ENCODE measurements around the gene SERPINE2. TPM values are rescaled to one million over a fixed set of nuclear protein-coding genes. Genes with fewer than 3 reads are reported as not detected.

SERPINE2 gene
- total RNA-seq, 6 donors from 2014 or later: 1.0 to 11.7 (median 3.3) TPM

GRCh38 chr2:224023188-224023587, 15.9 kb downstream of the SERPINE2 start:
- Histone ChIP-seq H3K4me3 (no peak overlapping the region), H3K36me3 (no peaks in the 10 kb centered on the region), H3K4me1 (no peaks in the 10 kb centered on the region), H3K27me3 (no peaks in the 10 kb centered on the region), H3K9me3 (no peaks in the 10 kb centered on the region), H3K27ac (no peak overlapping the region)
- no peak for DNase-seq
- ATAC-seq (ENCODE audit: low FRiP score in 2 of 2): no peak
- no peak for TF ChIP-seq POLR2AphosphoS5 (IDR thresholded peaks at IDR 0.05)
- no peak for TF ChIP-seq EP300 (IDR thresholded peaks at IDR 0.05)
- TF ChIP-seq CTCF (IDR thresholded peaks at IDR 0.05): no peak
- TF ChIP-seq POLR2A (IDR thresholded peaks at IDR 0.05): no peak
- 81 to 85% methylated on average over 1 of the region's 1 CpG for WGBS, 2 donors

- Histone ChIP-seq H3K36me3 (no peaks in the 10 kb centered on the region), H3K27me3 (no peaks in the 10 kb centered on the region), H3K9me3 (no peaks in the 10 kb centered on the region), H3K27ac (no peak overlapping the region), H3K4me1 (no peaks in the 10 kb centered on the region), H3K4me3 (no peak overlapping the region)
- no peak for ATAC-seq (ENCODE audit: low FRiP score in 2 of 2)
- DNase-seq: no peak
- TF ChIP-seq POLR2AphosphoS5 (IDR thresholded peaks at IDR 0.05) (no peak), POLR2A (IDR thresholded peaks at IDR 0.05) (no peak), EP300 (IDR thresholded peaks at IDR 0.05) (no peak), CTCF (IDR thresholded peaks at IDR 0.05) (no peak)
These were observed 16.6 kb downstream of the SERPINE2 start for GRCh38 chr2:224022486-224022885.

- no peak for TF ChIP-seq POLR2AphosphoS5 (IDR thresholded peaks at IDR 0.05)
- TF ChIP-seq POLR2A (IDR thresholded peaks at IDR 0.05): no peak
- TF ChIP-seq EP300 (IDR thresholded peaks at IDR 0.05): no peak
- no peak for TF ChIP-seq CTCF (IDR thresholded peaks at IDR 0.05)
- 84 to 87% methylated on average over 3 of the region's 3 CpGs for WGBS, 2 donors
- ATAC-seq (ENCODE audit: low FRiP score in 2 of 2): no peak
- no peaks in the 10 kb centered on the region for H3K27me3 ChIP-seq
- H3K27ac ChIP-seq: no peak overlapping the region
- H3K4me3 ChIP-seq: no peak overlapping the region
- no peaks in the 10 kb centered on the region for H3K9me3 ChIP-seq
- no peak for DNase-seq
- H3K36me3 ChIP-seq: no peaks in the 10 kb centered on the region
- no peaks in the 10 kb centered on the region for H3K4me1 ChIP-seq
These were observed 18.6 kb downstream of the SERPINE2 start for GRCh38 chr2:224020523-224020922.

- no peaks in the 10 kb centered on the region for H3K27me3 ChIP-seq
- no peaks in the 10 kb centered on the region for H3K9me3 ChIP-seq
- H3K4me1 ChIP-seq: no peaks in the 10 kb centered on the region
- no peak for DNase-seq
- H3K27ac ChIP-seq: no peak overlapping the region
- TF ChIP-seq POLR2A (IDR thresholded peaks at IDR 0.05) (no peak), CTCF (IDR thresholded peaks at IDR 0.05) (no peak), POLR2AphosphoS5 (IDR thresholded peaks at IDR 0.05) (no peak), EP300 (IDR thresholded peaks at IDR 0.05) (no peak)
- H3K4me3 ChIP-seq: no peak overlapping the region
- no peaks in the 10 kb centered on the region for H3K36me3 ChIP-seq
- no peak for ATAC-seq (ENCODE audit: low FRiP score in 2 of 2)
- 46 to 52% methylated on average over 4 of the region's 4 CpGs for WGBS, 2 donors
These were observed 21.1 kb downstream of the SERPINE2 start for GRCh38 chr2:224017957-224018356.

- Histone ChIP-seq H3K4me3 (no peak overlapping the region), H3K9me3 (no peaks in the 10 kb centered on the region), H3K27ac (no peak overlapping the region), H3K27me3 (no peaks in the 10 kb centered on the region), H3K36me3 (no peaks in the 10 kb centered on the region), H3K4me1 (no peaks in the 10 kb centered on the region)
- 60 to 67% methylated on average over 3 of the region's 3 CpGs for WGBS, 2 donors
- ATAC-seq (ENCODE audit: low FRiP score in 2 of 2) (no peak), DNase-seq (no peak)
- no peak for TF ChIP-seq POLR2AphosphoS5 (IDR thresholded peaks at IDR 0.05)
- TF ChIP-seq POLR2A (IDR thresholded peaks at IDR 0.05): no peak
- TF ChIP-seq CTCF (IDR thresholded peaks at IDR 0.05): no peak
- no peak for TF ChIP-seq EP300 (IDR thresholded peaks at IDR 0.05)
These were observed 22.1 kb downstream of the SERPINE2 start for GRCh38 chr2:224016963-224017362.

Data from upper lobe of left lung (tissue), 6 donors.